SU-DHL-6 (cell line): ENCODE results near the gene REXO1.

Source experiments
- EZH2phosphoT487 ChIP-seq: fragments of 200-600 bp; sonication (generic), shearing (Covaris generic); conservative IDR thresholded peaks from 2 replicates; pipeline ENCODE4 v1.6.1; 2018; ENCODE audit warnings: mild to moderate bottlenecking, antibody characterized with exemption, low read length, moderate library complexity, mixed read lengths
- TF ChIP-seq, protein P1 (sequence below): fragments of 200-600 bp; sonication (generic); IDR thresholded peaks from one replicate; pipeline ENCODE4 v1.5.1; 2017; ENCODE audit warnings: antibody characterized with exemption, mild to moderate bottlenecking, low read length, moderate library complexity; ENCODE audit not compliant: insufficient read depth, poor library complexity, severe bottlenecking

DNA sequence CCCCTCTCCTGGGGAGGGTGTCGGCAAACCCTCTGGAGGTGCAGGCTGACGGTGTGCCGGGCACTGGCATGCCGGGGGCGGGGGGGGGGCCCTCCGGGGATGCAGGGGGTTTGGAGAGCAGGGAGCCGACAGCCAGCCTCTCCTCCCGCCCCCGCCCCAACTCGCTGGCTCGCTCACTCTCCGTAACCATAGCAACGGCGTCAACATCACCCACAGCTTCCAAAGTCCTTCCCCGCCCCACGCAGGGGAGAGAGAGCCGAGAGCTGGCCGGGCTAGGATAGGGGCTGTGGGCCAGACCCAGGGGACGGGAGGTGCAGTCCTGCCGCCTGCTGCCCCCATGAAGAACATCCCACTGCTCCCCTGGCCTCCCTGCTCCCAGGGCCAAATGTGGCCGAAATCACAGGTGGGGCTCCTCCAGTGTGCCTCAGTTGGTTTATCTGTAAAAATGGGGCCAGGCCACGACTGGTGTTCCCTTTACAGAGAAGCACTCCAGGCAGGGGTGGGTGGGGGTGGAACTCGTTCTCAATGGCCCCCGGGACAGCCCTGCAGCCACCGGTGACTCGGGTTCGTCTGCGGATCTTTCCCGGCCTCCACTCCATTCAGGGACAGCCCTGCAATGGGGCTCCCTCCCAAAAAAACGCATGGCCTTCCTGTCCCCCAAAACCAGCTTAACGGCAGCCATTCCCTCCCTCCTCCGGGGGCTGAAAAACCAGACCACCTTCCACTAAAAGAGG is 11.9 kb upstream of the REXO1 start:
- TF ChIP-seq, protein P1, sequence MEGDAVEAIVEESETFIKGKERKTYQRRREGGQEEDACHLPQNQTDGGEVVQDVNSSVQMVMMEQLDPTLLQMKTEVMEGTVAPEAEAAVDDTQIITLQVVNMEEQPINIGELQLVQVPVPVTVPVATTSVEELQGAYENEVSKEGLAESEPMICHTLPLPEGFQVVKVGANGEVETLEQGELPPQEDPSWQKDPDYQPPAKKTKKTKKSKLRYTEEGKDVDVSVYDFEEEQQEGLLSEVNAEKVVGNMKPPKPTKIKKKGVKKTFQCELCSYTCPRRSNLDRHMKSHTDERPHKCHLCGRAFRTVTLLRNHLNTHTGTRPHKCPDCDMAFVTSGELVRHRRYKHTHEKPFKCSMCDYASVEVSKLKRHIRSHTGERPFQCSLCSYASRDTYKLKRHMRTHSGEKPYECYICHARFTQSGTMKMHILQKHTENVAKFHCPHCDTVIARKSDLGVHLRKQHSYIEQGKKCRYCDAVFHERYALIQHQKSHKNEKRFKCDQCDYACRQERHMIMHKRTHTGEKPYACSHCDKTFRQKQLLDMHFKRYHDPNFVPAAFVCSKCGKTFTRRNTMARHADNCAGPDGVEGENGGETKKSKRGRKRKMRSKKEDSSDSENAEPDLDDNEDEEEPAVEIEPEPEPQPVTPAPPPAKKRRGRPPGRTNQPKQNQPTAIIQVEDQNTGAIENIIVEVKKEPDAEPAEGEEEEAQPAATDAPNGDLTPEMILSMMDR: no peak
- TF ChIP-seq EZH2phosphoT487: no peak
